ENCODE measurements around the gene CNGA4.

DNA sequence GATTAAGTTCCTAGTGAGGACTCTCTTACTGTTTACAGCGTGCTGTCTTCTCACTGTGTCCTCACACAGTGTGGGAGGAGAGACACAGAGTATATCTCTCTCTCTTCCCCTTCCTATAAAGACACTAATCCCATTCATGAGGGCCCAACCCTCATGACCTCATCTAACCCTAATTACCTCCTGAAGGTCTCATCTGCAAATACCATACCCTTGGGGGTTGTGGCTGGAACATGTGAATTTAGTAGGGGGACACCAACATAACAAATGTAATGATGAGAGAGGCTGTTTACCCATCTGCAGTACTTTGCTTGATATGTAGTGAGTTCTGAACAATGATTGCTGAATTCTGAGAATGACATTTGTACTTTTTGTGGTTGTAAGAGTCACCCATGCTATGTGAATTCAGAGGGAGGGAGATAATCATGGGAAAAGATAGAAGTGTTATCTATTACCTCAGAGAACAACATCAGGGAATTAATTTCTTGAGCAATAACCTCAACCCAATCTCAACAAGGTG is 44.8 kb upstream of the CNGA4 start:
- TF ChIP-seq, protein P1, sequence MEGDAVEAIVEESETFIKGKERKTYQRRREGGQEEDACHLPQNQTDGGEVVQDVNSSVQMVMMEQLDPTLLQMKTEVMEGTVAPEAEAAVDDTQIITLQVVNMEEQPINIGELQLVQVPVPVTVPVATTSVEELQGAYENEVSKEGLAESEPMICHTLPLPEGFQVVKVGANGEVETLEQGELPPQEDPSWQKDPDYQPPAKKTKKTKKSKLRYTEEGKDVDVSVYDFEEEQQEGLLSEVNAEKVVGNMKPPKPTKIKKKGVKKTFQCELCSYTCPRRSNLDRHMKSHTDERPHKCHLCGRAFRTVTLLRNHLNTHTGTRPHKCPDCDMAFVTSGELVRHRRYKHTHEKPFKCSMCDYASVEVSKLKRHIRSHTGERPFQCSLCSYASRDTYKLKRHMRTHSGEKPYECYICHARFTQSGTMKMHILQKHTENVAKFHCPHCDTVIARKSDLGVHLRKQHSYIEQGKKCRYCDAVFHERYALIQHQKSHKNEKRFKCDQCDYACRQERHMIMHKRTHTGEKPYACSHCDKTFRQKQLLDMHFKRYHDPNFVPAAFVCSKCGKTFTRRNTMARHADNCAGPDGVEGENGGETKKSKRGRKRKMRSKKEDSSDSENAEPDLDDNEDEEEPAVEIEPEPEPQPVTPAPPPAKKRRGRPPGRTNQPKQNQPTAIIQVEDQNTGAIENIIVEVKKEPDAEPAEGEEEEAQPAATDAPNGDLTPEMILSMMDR (IDR thresholded peaks at IDR 0.05), result no peak
- no peak for TF ChIP-seq EZH2phosphoT487 (IDR thresholded peaks at IDR 0.05)
- TF ChIP-seq EZH2 (IDR thresholded peaks at IDR 0.05), result no peak

Data from neural progenitor cell (in vitro differentiated cells).